ENCODE results near the gene MYB. TPM values are rescaled to one million over a fixed set of nuclear protein-coding genes. Genes with fewer than 3 reads are reported as not detected.

Gene MYB
- polyA plus RNA-seq, 1 experiment: 0.06 TPM

- CTCF ChIA-PET: no interaction called here
- no peak for TF ChIP-seq CTCF (IDR thresholded peaks at IDR 0.05; ENCODE audit: insufficient read depth, low read depth, low read length)
- H3K36me3 ChIP-seq (ENCODE audit: control insufficient read depth, insufficient read depth, low read length): no peaks in the 10 kb centered on the region
- H3K27me3 ChIP-seq (ENCODE audit: control insufficient read depth, insufficient read depth, low read length): no peaks in the 10 kb centered on the region
- no peak overlapping the region for H3K4me3 ChIP-seq (ENCODE audit: low read depth, low read length)
- DNase-seq (ENCODE audit: low read depth): no peak
- POLR2A ChIA-PET: no interaction called here
Measured at GRCh38 chr6:135209803-135210202, 28.7 kb downstream of the MYB start.

DNA sequence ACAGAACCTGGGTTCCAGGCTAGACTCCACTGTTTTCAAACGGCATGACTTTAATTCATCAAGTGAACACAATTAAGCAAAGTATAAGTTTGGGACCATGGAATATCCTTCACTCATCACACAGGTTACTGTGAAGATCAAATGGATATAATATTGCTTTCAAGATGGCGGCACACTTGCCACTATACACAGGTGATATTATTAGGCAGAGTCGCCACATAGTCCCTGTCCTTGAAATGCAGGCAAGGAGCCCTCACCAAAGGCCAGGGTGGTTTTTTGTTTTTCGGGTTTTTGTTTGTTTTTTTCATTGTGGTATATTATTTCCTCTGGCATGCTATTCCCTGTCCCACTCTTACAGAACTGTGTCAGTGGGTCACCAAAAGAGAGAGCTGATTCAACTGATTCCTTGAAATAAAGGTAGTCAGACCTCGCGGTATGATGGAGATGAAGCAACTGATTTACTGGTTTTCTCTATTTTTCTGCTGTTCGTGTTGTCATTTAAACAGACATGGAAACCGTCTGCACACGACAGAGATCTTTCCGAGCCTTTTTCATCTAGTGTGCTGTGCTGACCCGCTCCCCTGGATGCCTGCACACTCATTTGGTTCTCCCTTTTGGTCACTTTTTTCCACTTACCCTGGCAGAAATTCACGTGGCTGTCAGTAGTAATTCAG, 29.7 kb downstream of the MYB start:
- CTCF ChIA-PET: no interaction called here
- Histone ChIP-seq H3K4me3 (ENCODE audit: low read depth, low read length) (no peak overlapping the region), H3K36me3 (ENCODE audit: control insufficient read depth, insufficient read depth, low read length) (no peaks in the 10 kb centered on the region), H3K27me3 (ENCODE audit: control insufficient read depth, insufficient read depth, low read length) (no peaks in the 10 kb centered on the region)
- no peak for DNase-seq (ENCODE audit: low read depth)
- TF ChIP-seq CTCF (IDR thresholded peaks at IDR 0.05; ENCODE audit: insufficient read depth, low read depth, low read length): no peak
- POLR2A ChIA-PET: no interaction called here

DNA sequence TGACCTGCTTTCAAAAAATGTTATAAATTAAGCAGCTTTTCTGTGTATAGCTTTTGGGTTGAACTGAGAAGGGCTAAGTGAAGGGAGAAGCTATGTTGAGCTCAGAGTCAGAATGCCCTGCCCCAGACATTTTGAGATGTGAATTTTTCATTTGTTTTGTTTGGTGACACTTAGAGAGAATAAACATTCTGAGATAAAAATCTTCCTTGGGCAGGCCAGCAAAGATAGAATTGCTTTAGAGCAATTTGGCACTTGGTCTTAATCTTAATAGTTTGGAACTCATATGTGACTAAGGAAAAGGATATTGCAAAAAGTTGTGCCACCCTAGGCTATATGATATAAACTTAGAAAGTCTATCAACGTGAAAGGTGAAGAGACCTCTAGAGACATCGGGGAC, 30.2 kb downstream of the MYB start:
- no peak for TF ChIP-seq CTCF (IDR thresholded peaks at IDR 0.05; ENCODE audit: insufficient read depth, low read depth, low read length)
- Histone ChIP-seq H3K36me3 (ENCODE audit: control insufficient read depth, insufficient read depth, low read length) (no peaks in the 10 kb centered on the region), H3K4me3 (ENCODE audit: low read depth, low read length) (no peak overlapping the region), H3K27me3 (ENCODE audit: control insufficient read depth, insufficient read depth, low read length) (no peaks in the 10 kb centered on the region)
- POLR2A ChIA-PET: no interaction called here
- CTCF ChIA-PET: no interaction called here
- no peak for DNase-seq (ENCODE audit: low read depth)

- no peak overlapping the region for H3K4me3 ChIP-seq (ENCODE audit: low read depth, low read length)
- TF ChIP-seq CTCF (IDR thresholded peaks at IDR 0.05; ENCODE audit: insufficient read depth, low read depth, low read length): no peak
- H3K27me3 ChIP-seq (ENCODE audit: control insufficient read depth, insufficient read depth, low read length): no peaks in the 10 kb centered on the region
- POLR2A ChIA-PET: interaction anchor here (0.5 kb wide), 1 partner anchor 1314 kb away, joined by 3 read pairs; no protein-coding TSS in a partner anchor
- CTCF ChIA-PET: interaction anchor here (0.6 kb wide), 1 partner anchor 20 kb away, joined by 3 read pairs; no protein-coding TSS in a partner anchor
- DNase-seq (ENCODE audit: low read depth): peak; percentile 39
- H3K36me3 ChIP-seq (ENCODE audit: control insufficient read depth, insufficient read depth, low read length): no peaks in the 10 kb centered on the region
Measured at GRCh38 chr6:135212020-135212806, 31.1 kb downstream of the MYB start.

DNA sequence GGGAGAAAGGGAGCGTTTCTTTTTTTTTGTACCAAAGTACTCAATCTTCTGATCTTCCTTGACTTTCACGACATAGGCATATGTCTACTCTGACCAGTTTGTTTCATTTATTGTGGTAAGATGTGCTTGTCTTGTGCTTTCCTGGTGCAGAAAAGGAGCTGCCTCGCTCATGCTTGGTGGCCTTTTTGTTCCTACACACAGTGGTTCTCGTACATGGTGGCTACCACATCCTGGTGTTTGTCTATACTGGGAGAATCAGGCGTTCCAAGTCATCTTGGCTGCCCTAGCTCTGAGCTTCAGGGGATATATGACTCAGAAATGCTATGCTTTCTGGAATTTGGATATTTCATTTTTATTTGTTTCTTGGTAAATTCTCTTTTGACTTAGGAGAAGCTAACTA, 31.8 kb downstream of the MYB start:
- Histone ChIP-seq H3K36me3 (ENCODE audit: control insufficient read depth, insufficient read depth, low read length) (no peaks in the 10 kb centered on the region), H3K27me3 (ENCODE audit: control insufficient read depth, insufficient read depth, low read length) (no peaks in the 10 kb centered on the region), H3K4me3 (ENCODE audit: low read depth, low read length) (no peak overlapping the region)
- no peak for TF ChIP-seq CTCF (IDR thresholded peaks at IDR 0.05; ENCODE audit: insufficient read depth, low read depth, low read length)
- peak; percentile 26 for DNase-seq (ENCODE audit: low read depth)
- ChIA-PET CTCF (interaction anchor here (0.6 kb wide), 1 partner anchor 21 kb away, joined by 3 read pairs; no protein-coding TSS in a partner anchor), POLR2A (interaction anchor here (0.5 kb wide), 1 partner anchor 1313 kb away, joined by 3 read pairs; no protein-coding TSS in a partner anchor)

Data from BJ (cell line).